ENCODE results near the gene ABCB4. TPM values are rescaled to one million over a fixed set of nuclear protein-coding genes. Genes with fewer than 3 reads are reported as not detected.

Gene ABCB4
- total and polyA plus RNA-seq, 2 experiments from 2014 or later, result 1.2 to 1.5 TPM

DNA sequence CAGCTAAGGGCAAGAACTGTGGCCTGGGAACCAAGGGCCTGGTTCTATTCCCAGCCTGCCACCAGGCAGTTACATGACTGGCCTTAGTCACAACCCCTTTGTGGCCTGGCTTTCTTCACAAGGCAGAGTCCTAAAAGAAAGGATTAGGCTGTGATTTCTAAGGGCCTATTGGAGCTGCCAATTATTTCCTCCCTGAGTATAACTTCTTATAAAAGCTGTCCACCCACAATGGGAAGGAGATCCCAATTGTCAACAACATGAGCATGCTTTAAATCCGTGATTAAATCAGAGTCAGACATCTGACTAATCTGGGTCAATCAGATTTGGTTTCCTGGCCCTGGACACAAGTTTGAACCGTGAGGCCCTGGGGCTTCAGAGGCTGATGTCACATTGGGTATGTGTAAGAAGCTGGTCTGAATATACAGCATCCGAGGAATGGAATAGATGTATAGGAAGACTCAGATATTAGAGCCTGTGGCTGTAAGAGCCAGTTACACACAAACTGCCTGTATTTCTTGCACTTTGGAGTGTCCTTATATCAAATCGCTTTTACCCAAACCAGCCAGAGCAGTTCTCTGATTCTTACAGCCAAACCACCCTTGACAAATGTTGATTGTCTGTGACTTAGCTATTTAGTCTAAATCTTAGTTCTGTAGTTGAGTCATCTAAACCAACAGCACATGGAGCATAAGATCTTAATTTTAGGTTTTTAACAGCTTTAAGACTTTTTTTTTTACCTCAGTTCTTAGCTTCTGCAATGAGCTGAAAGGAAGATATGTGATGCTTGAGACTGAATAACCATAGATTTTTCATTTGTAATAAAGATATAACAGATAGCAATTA lies 61.3 kb downstream of the ABCB4 start (continued):
- TF ChIP-seq EZH2 (IDR thresholded peaks at IDR 0.05; ENCODE audit: low read depth, unreplicated experiment), result no peak

DNA sequence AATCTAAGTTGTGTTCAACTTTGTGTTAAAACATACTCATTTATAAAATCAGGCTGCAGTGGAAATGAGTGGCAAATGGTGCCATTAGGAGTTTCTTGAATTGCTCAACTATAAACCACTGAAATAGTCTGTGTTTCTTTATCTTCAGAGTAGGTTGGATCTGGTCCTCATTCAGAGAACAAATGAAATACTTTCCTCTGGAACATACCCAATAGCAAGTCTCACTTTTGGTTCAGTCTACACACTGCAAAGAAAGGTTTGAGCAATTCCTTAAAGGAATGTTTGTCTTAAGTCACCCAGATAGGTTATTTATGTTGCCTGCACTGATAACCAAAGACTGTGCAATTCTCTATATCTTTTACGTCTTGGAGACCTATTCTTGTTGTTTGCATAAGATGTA lies 62.5 kb downstream of the ABCB4 start:
- Histone ChIP-seq H3K9me2 (ENCODE audit: insufficient read depth) (no peaks in the 10 kb centered on the region), H3F3A (replicated peaks; ENCODE audit: low read depth) (no peaks in the 10 kb centered on the region), H3K4me2 (no peak overlapping the region), H3K27ac (ENCODE audit: low read depth) (no peak overlapping the region), H2AFZ (no peak overlapping the region), H3K4me3 (no peak overlapping the region), H3K4me1 (ENCODE audit: insufficient read depth) (no peaks in the 10 kb centered on the region), H3K27me3 (ENCODE audit: insufficient read depth) (no peaks in the 10 kb centered on the region), H3K36me3 (ENCODE audit: insufficient read depth) (no peaks in the 10 kb centered on the region), H4K20me1 (replicated peaks; ENCODE audit: insufficient read depth) (no peaks in the 10 kb centered on the region), H3K79me2 (replicated peaks; ENCODE audit: insufficient read depth) (no peaks in the 10 kb centered on the region)
- no peaks in the 10 kb centered on the region for H3K27me3 Mint-ChIP-seq (ENCODE audit: insufficient read depth, low read depth, poor library complexity)
- no peaks in the 10 kb centered on the region for H3K9me3 Mint-ChIP-seq
- H3K4me1 Mint-ChIP-seq, result no peaks in the 10 kb centered on the region; the same call in 2 of the 3 replicates
- no peak overlapping the region for H3K27ac Mint-ChIP-seq
- no peaks in the 10 kb centered on the region for H3K36me3 Mint-ChIP-seq (ENCODE audit: low read depth)
- DNase-seq (ENCODE audit: low spot score) (no peak), ATAC-seq (no peak)
- H3K4me3 Mint-ChIP-seq, result no peak overlapping the region
- TF ChIP-seq ZNF114 (CRISPR knock-in tag; IDR thresholded peaks at IDR 0.05) (no peak), EZH2phosphoT487 (IDR thresholded peaks at IDR 0.05; ENCODE audit: unreplicated experiment) (no peak), NANOG (IDR thresholded peaks at IDR 0.05; ENCODE audit: borderline replicate concordance) (no peak), JUNB (IDR thresholded peaks at IDR 0.05; ENCODE audit: unreplicated experiment) (no peak), STAT1 (IDR thresholded peaks at IDR 0.05; ENCODE audit: unreplicated experiment) (no peak), ZNF331 (CRISPR knock-in tag; IDR thresholded peaks at IDR 0.05; ENCODE audit: low read depth) (no peak), POLR2AphosphoS5 (IDR thresholded peaks at IDR 0.05; ENCODE audit: low read depth) (no peak), CREB1 (CRISPR knock-in tag; IDR thresholded peaks at IDR 0.05; ENCODE audit: low read depth) (no peak)
- TF ChIP-seq, protein P1, sequence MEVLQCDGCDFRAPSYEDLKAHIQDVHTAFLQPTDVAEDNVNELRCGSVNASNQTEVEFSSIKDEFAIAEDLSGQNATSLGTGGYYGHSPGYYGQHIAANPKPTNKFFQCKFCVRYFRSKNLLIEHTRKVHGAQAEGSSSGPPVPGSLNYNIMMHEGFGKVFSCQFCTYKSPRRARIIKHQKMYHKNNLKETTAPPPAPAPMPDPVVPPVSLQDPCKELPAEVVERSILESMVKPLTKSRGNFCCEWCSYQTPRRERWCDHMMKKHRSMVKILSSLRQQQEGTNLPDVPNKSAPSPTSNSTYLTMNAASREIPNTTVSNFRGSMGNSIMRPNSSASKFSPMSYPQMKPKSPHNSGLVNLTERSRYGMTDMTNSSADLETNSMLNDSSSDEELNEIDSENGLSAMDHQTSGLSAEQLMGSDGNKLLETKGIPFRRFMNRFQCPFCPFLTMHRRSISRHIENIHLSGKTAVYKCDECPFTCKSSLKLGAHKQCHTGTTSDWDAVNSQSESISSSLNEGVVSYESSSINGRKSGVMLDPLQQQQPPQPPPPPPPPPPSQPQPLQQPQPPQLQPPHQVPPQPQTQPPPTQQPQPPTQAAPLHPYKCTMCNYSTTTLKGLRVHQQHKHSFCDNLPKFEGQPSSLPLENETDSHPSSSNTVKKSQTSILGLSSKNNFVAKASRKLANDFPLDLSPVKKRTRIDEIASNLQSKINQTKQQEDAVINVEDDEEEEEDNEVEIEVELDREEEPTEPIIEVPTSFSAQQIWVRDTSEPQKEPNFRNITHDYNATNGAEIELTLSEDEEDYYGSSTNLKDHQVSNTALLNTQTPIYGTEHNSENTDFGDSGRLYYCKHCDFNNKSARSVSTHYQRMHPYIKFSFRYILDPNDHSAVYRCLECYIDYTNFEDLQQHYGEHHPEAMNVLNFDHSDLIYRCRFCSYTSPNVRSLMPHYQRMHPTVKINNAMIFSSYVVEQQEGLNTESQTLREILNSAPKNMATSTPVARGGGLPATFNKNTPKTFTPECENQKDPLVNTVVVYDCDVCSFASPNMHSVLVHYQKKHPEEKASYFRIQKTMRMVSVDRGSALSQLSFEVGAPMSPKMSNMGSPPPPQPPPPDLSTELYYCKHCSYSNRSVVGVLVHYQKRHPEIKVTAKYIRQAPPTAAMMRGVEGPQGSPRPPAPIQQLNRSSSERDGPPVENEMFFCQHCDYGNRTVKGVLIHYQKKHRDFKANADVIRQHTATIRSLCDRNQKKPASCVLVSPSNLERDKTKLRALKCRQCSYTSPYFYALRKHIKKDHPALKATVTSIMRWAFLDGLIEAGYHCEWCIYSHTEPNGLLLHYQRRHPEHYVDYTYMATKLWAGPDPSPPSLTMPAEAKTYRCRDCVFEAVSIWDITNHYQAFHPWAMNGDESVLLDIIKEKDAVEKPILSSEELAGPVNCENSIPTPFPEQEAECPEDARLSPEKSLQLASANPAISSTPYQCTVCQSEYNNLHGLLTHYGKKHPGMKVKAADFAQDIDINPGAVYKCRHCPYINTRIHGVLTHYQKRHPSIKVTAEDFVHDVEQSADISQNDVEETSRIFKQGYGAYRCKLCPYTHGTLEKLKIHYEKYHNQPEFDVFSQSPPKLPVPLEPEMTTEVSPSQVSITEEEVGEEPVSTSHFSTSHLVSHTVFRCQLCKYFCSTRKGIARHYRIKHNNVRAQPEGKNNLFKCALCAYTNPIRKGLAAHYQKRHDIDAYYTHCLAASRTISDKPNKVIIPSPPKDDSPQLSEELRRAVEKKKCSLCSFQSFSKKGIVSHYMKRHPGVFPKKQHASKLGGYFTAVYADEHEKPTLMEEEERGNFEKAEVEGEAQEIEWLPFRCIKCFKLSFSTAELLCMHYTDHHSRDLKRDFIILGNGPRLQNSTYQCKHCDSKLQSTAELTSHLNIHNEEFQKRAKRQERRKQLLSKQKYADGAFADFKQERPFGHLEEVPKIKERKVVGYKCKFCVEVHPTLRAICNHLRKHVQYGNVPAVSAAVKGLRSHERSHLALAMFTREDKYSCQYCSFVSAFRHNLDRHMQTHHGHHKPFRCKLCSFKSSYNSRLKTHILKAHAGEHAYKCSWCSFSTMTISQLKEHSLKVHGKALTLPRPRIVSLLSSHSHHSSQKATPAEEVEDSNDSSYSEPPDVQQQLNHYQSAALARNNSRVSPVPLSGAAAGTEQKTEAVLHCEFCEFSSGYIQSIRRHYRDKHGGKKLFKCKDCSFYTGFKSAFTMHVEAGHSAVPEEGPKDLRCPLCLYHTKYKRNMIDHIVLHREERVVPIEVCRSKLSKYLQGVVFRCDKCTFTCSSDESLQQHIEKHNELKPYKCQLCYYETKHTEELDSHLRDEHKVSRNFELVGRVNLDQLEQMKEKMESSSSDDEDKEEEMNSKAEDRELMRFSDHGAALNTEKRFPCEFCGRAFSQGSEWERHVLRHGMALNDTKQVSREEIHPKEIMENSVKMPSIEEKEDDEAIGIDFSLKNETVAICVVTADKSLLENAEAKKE (CRISPR knock-in tag; IDR thresholded peaks at IDR 0.05), result no peak
- TF ChIP-seq, protein P2, sequence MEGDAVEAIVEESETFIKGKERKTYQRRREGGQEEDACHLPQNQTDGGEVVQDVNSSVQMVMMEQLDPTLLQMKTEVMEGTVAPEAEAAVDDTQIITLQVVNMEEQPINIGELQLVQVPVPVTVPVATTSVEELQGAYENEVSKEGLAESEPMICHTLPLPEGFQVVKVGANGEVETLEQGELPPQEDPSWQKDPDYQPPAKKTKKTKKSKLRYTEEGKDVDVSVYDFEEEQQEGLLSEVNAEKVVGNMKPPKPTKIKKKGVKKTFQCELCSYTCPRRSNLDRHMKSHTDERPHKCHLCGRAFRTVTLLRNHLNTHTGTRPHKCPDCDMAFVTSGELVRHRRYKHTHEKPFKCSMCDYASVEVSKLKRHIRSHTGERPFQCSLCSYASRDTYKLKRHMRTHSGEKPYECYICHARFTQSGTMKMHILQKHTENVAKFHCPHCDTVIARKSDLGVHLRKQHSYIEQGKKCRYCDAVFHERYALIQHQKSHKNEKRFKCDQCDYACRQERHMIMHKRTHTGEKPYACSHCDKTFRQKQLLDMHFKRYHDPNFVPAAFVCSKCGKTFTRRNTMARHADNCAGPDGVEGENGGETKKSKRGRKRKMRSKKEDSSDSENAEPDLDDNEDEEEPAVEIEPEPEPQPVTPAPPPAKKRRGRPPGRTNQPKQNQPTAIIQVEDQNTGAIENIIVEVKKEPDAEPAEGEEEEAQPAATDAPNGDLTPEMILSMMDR (conservative IDR thresholded peaks at IDR 0.05; ENCODE audit: low read depth in 2 of 2), result no peak
- TF ChIP-seq, protein P3, sequence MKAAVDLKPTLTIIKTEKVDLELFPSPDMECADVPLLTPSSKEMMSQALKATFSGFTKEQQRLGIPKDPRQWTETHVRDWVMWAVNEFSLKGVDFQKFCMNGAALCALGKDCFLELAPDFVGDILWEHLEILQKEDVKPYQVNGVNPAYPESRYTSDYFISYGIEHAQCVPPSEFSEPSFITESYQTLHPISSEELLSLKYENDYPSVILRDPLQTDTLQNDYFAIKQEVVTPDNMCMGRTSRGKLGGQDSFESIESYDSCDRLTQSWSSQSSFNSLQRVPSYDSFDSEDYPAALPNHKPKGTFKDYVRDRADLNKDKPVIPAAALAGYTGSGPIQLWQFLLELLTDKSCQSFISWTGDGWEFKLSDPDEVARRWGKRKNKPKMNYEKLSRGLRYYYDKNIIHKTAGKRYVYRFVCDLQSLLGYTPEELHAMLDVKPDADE (IDR thresholded peaks at IDR 0.05), result no peak

Measured in GM23338 (cell line).